ENCODE data around the gene NRF1. TPM values are rescaled to one million over a fixed set of nuclear protein-coding genes. Genes with fewer than 3 reads are reported as not detected.

The NRF1 gene
- total and polyA plus RNA-seq, 2 of the 13 experiments (the other 11 are each of a cell fraction or from before 2014, with no cell fraction given), result 9.3 to 10.1 TPM

- intact Hi-C loops (cut with micrococcal nuclease; ENCODE audit: unreplicated experiment) (no loop called here), in situ Hi-C loops (cut with HindIII; ENCODE audit: extremely low pct_ligation_motif_present, low pct_unique_long_range_greater_than_20kb) (no loop called here)
- BruUV-seq (replicated peaks), result no TSS peak
- CTCF ChIA-PET (ENCODE audit: low intra/inter-chr PET ratio, low total read pairs), result no interaction called here
- Histone ChIP-seq H3K9me3 (ENCODE audit: low read length) (no peaks in the 10 kb centered on the region), H2AFZ (ENCODE audit: low read length) (no peak overlapping the region), H3K79me2 (ENCODE audit: insufficient read depth, low read length) (peaks cover 41% of the 10 kb centered on the region), H3K4me2 (ENCODE audit: low read depth, low read length) (peak overlapping the region; percentile 76), H3K36me3 (replicated peaks in 1 of 2; ENCODE audit: control insufficient read depth in 1 of 2, insufficient read depth in 2 of 2, low read length in 2 of 2) (peaks cover 2 to 6% of the 10 kb centered on the region in 2 experiments; a peak in 3 of 5 replicates), H3K4me3 (replicated peaks in 1 of 3; ENCODE audit: insufficient read depth in 1 of 3, low read depth in 2 of 3, low read length in 3 of 3) (no peak overlapping the region), H3K27me3 (ENCODE audit: control insufficient read depth in 1 of 2, insufficient read depth in 2 of 2, low read length in 2 of 2) (no peaks in the 10 kb centered on the region; a peak in 1 of 5 replicates), H3K4me1 (ENCODE audit: insufficient read depth, low read length) (peaks cover 37% of the 10 kb centered on the region), H3K9ac (ENCODE audit: insufficient read depth, low read depth, low read length) (no peak overlapping the region), H3K27ac (ENCODE audit: extremely low read length, insufficient read depth, low read length) (peak overlapping the region; percentile 19), H4K20me1 (ENCODE audit: insufficient read depth, low read length) (peaks cover 8% of the 10 kb centered on the region; the same call in 1 of the 2 replicates)
- POLR2A ChIA-PET, result no interaction called here
- DNase-seq (ENCODE audit: low spot score) (no peak), FAIRE-seq (no peak), ATAC-seq (no peak)
- TF ChIP-seq ZNF878 (CRISPR knock-in tag; IDR thresholded peaks at IDR 0.05) (0 out of 2 replicates have a peak, but pooled peaks have one; percentile 31), ZBTB21 (CRISPR knock-in tag; IDR thresholded peaks at IDR 0.05) (0 out of 2 replicates have a peak, but pooled peaks have one; percentile 51), HOXA9 (CRISPR knock-in tag; IDR thresholded peaks at IDR 0.05; ENCODE audit: borderline replicate concordance) (no peak)
- WGBS (ENCODE audit: low lambda C conversion rate), result 88% methylated on average over 2 of the region's 2 CpGs
Observed at GRCh38 chr7:129609666-129610065, 1.9 kb upstream of the NRF1 start.

GRCh38 chr7:129610709-129611245, 743 bp upstream of the NRF1 start:
- no peak for FAIRE-seq
- Histone ChIP-seq H3K79me2 (ENCODE audit: insufficient read depth, low read length) (peaks cover 52% of the 10 kb centered on the region), H3K36me3 (replicated peaks in 1 of 2; ENCODE audit: control insufficient read depth in 1 of 2, insufficient read depth in 2 of 2, low read length in 2 of 2) (peaks cover 2 to 6% of the 10 kb centered on the region in 2 experiments; a peak in 3 of 5 replicates), H3K9me3 (ENCODE audit: low read length) (no peaks in the 10 kb centered on the region), H3K4me3 (replicated peaks in 1 of 3; ENCODE audit: insufficient read depth in 1 of 3, low read depth in 2 of 3, low read length in 3 of 3) (peak overlapping the region; percentile 92 to 94 (median 94)), H3K4me2 (ENCODE audit: low read depth, low read length) (peak overlapping the region; percentile 76), H2AFZ (ENCODE audit: low read length) (no peak overlapping the region), H3K4me1 (ENCODE audit: insufficient read depth, low read length) (peaks cover 48% of the 10 kb centered on the region), H3K9ac (ENCODE audit: insufficient read depth, low read depth, low read length) (peak overlapping the region; percentile 96), H3K27me3 (ENCODE audit: control insufficient read depth in 1 of 2, insufficient read depth in 2 of 2, low read length in 2 of 2) (no peaks in the 10 kb centered on the region; a peak in 1 of 5 replicates), H3K27ac (ENCODE audit: extremely low read length, insufficient read depth, low read length) (peak overlapping the region; percentile 94), H4K20me1 (ENCODE audit: insufficient read depth, low read length) (peaks cover 8% of the 10 kb centered on the region; the same call in 1 of the 2 replicates)
- 3% methylated on average over 14 of the region's 17 CpGs for WGBS (ENCODE audit: low lambda C conversion rate)
- ChIA-PET CTCF (ENCODE audit: low intra/inter-chr PET ratio, low total read pairs) (no interaction called here), POLR2A (no interaction called here)
- DNase-seq (ENCODE audit: low spot score), result no peak
- TF ChIP-seq, protein P1, sequence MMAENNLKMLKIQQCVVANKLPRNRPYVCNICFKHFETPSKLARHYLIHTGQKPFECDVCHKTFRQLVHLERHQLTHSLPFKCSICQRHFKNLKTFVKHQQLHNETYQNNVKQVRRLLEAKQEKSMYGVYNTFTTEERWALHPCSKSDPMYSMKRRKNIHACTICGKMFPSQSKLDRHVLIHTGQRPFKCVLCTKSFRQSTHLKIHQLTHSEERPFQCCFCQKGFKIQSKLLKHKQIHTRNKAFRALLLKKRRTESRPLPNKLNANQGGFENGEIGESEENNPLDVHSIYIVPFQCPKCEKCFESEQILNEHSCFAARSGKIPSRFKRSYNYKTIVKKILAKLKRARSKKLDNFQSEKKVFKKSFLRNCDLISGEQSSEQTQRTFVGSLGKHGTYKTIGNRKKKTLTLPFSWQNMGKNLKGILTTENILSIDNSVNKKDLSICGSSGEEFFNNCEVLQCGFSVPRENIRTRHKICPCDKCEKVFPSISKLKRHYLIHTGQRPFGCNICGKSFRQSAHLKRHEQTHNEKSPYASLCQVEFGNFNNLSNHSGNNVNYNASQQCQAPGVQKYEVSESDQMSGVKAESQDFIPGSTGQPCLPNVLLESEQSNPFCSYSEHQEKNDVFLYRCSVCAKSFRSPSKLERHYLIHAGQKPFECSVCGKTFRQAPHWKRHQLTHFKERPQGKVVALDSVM (CRISPR knock-in tag; IDR thresholded peaks at IDR 0.05), result peak; percentile 88
- peak; percentile 61; the same call in 1 of the 2 replicates for TF ChIP-seq ZMYM2 (CRISPR knock-in tag; IDR thresholded peaks at IDR 0.05)
- 0 out of 2 replicates have a peak, but pooled peaks have one; percentile 27 for TF ChIP-seq ZNF33A (CRISPR knock-in tag; IDR thresholded peaks at IDR 0.05; ENCODE audit: borderline replicate concordance)
- 0 out of 2 replicates have a peak, but pooled peaks have one; percentile 13 for TF ChIP-seq ZNF605 (CRISPR knock-in tag; IDR thresholded peaks at IDR 0.05)
- no peak for TF ChIP-seq SPEN (CRISPR knock-in tag; IDR thresholded peaks at IDR 0.05; ENCODE audit: low read depth)
- TF ChIP-seq, protein P2, sequence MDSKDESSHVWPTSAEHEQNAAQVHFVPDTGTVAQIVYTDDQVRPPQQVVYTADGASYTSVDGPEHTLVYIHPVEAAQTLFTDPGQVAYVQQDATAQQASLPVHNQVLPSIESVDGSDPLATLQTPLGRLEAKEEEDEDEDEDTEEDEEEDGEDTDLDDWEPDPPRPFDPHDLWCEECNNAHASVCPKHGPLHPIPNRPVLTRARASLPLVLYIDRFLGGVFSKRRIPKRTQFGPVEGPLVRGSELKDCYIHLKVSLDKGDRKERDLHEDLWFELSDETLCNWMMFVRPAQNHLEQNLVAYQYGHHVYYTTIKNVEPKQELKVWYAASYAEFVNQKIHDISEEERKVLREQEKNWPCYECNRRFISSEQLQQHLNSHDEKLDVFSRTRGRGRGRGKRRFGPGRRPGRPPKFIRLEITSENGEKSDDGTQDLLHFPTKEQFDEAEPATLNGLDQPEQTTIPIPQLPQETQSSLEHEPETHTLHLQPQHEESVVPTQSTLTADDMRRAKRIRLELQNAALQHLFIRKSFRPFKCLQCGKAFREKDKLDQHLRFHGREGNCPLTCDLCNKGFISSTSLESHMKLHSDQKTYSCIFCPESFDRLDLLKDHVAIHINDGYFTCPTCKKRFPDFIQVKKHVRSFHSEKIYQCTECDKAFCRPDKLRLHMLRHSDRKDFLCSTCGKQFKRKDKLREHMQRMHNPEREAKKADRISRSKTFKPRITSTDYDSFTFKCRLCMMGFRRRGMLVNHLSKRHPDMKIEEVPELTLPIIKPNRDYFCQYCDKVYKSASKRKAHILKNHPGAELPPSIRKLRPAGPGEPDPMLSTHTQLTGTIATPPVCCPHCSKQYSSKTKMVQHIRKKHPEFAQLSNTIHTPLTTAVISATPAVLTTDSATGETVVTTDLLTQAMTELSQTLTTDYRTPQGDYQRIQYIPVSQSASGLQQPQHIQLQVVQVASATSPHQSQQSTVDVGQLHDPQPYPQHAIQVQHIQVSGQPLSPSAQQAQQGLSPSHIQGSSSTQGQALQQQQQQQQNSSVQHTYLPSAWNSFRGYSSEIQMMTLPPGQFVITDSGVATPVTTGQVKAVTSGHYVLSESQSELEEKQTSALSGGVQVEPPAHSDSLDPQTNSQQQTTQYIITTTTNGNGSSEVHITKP (CRISPR knock-in tag; IDR thresholded peaks at IDR 0.05; ENCODE audit: low read depth), result 0 out of 2 replicates have a peak, but pooled peaks have one; percentile 16
- 0 out of 2 replicates have a peak, but pooled peaks have one; percentile 20 for TF ChIP-seq ZSCAN29 (CRISPR knock-in tag; conservative IDR thresholded peaks at IDR 0.05)
- TF ChIP-seq SKI (IDR thresholded peaks at IDR 0.05; ENCODE audit: partially characterized antibody), result no peak
- intact Hi-C loops (cut with micrococcal nuclease; ENCODE audit: unreplicated experiment), result no loop called here
- ATAC-seq, result no peak
- in situ Hi-C loops (cut with HindIII; ENCODE audit: extremely low pct_ligation_motif_present, low pct_unique_long_range_greater_than_20kb), result no loop called here
- BruUV-seq (replicated peaks), result no TSS peak
